Left hindlimb (tissue), 1 donor: Measurements from ENCODE around the gene THEM4.

ENCODE experiments used
- DNase-seq: peaks from one replicate; pipeline ENCODE4 v3.0.0-alpha.2; 2018

The THEM4 gene

GRCh38 chr1:151834239-151834638, 75.1 kb downstream of the THEM4 start:
- no peak for DNase-seq

- DNase-seq, result no peak
Observed at GRCh38 chr1:151833172-151833900, 76.0 kb downstream of the THEM4 start.

- no peak for DNase-seq
Observed at GRCh38 chr1:151832318-151832980, 76.9 kb downstream of the THEM4 start.

GRCh38 chr1:151831605-151832004, 77.7 kb downstream of the THEM4 start, which contains the start of gene RORC:
Gene RORC (minus strand): TSS chr1:151831802. CDS start chr1:151831764, 38 bp downstream.
- no peak for DNase-seq

- no peak for DNase-seq
Observed at GRCh38 chr1:151831256-151831591, 78.1 kb downstream of the THEM4 start.

GRCh38 chr1:151830055-151830454, 79.3 kb downstream of the THEM4 start:
- no peak for DNase-seq

GRCh38 chr1:151829352-151830046, 79.8 kb downstream of the THEM4 start:
- no peak for DNase-seq

GRCh38 chr1:151828921-151829320, 80.4 kb downstream of the THEM4 start:
- DNase-seq, result peak; percentile 61

GRCh38 chr1:151827853-151828252, 81.5 kb downstream of the THEM4 start:
- DNase-seq, result no peak

GRCh38 chr1:151825751-151826660, 83.3 kb downstream of the THEM4 start:
- DNase-seq, result peak; percentile 51

GRCh38 chr1:151825204-151825603, 84.1 kb downstream of the THEM4 start:
- DNase-seq, result no peak
